CD4-positive, alpha-beta T cell treated with Interferon gamma for 1 hour (primary cell): ENCODE data around the gene BMAL1.

Experiments used
- DNase-seq: peaks from one replicate; pipeline ENCODE4 v3.0.0-alpha.2; 2020

The BMAL1 gene

GRCh38 chr11:13294178-13294577 lies 16.6 kb downstream of the BMAL1 start:
- DNase-seq = no peak

DNA sequence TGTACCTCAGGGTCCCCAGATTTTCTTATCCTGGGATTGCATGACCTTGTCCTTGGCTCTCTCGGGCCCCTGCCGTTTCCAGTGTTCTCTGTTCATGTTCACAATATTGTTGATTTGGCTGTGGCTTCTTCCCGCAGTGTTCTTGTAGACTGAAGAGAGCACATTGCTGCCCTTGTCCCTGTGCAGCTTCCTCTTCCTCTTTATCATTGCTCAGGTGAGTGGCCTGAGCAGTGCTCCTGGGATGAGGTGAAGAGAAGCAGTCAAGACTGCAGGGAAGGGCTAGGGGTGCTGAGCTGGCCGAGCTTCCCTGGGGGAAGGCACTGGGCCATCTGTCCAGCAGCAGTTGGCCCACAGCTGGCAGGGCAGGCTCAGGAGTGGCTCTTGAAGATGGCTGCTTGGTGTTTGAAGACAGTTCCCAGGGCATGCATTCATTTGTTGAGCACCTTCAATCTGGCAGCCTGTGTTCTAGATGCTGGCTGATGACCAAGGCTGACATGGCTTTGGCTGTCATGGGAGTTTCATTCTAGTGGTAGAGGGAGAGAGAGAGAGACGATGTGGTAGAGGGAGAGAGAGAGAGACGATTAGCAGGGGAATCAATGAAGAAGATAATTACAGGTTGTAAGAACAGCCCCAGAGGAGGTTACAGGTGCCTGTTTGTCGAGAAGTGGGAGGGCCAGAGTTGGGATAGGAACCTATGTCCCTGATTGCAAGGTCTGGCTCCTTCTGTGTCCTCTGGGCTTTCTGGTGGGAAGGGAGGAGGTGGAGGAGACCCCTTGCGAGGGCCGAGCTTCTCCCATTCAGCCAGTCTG lies 17.4 kb downstream of the BMAL1 start:
- DNase-seq = no peak

DNA sequence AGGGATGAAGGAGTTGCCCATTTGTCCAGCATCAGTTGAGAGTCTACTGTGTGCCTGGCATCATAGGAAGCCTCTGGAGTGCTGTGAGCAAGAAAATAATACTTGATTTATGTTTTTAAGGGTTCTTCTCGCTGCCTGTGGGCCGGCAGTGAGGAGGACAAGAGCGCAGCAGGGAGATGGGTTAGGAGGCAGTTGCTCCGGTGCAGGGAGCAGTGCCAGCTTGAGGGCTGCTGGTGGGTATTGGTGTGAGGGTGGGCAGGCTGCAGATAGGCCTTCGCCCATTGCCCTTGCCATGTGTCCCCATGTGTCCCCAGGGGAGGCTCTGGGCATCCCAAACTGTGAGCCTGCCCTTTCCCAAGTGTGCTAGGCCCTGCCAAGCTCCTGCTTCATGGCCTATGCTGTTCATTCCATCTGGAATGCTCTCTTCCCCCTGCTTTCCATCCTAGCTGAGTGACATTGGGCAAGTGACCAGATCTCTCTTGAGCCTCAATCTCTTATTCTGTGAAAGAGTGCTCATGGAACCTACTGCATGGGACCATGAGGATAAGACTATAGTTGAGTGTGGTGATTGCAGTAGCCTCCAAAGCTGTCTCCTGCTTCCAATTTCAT lies 19.8 kb downstream of the BMAL1 start:
- no peak for DNase-seq

DNA sequence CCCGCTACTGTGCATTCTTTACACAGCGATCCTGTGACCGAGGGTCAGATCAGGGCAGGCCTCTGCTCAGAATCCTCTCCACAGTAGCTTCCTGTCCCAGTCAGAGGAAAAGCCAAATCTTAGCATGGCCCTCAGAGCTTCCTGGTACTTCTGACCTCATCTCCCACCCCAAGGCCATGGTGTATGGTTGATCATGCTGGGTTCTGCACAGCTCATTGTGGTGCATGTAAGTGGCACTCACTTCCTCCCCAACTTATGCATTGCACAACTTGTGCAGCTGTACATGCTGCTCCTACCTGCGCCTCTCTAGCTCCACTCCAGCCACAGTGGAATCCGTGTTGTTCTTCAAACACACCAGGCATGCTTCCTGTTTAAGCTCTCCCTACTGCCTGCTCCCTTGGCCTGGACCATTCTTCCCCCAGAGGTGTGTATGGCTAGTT lies 20.3 kb downstream of the BMAL1 start:
- no peak for DNase-seq

- DNase-seq = no peak
Observed at GRCh38 chr11:13298765-13299164, 21.2 kb downstream of the BMAL1 start.

- no peak for DNase-seq
Observed at GRCh38 chr11:13301522-13301921, 23.9 kb downstream of the BMAL1 start.

DNA sequence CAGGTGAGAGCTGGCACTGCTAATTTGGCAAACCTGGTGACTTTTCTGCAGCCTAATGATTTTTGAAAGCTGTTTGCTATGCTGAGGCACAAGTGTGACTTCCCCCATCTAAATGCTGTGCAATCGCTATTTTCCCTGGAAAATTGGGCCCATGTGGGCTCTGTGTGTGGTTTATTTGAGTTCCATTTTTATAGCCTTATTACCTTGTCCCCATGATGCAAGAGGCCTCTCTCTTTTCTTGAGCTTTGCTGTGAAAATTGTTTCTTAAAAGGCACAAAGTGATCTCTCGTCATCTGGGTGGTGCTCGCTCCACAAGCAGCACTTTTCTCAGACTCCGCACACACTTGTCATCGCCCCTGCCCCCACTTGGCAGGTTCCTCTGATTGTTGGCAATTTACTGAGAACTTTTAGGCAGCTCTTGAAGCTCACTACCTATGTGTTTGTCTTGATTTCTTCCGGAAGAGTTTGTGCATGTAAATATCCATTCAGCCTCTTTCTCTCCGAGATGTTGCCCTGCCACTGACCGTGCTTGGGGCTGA lies 24.9 kb downstream of the BMAL1 start:
- DNase-seq = no peak

- peak; percentile 29 for DNase-seq
Observed at GRCh38 chr11:13303668-13304649, 26.4 kb downstream of the BMAL1 start.

- DNase-seq = no peak
Observed at GRCh38 chr11:13304655-13305335, 27.2 kb downstream of the BMAL1 start.

DNA sequence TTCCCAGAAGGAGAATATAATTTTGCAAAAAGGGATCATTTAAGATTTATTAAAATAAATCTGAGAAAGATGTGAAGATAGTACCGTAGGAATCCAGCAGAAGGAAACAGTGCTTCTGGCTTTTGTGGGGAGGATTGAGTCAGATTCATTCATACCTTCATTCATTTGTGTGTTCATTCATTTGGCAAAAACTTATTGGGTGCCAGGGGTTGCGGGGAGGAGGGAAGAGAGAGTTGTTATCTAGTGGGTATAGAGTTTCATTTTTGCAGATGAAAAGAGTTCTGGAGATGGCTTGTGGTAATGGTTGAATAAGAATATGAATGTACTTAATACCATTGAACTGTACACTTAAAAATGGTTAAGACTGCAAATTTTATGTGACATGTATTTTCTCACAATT lies 31.1 kb downstream of the BMAL1 start:
- no peak for DNase-seq

DNA sequence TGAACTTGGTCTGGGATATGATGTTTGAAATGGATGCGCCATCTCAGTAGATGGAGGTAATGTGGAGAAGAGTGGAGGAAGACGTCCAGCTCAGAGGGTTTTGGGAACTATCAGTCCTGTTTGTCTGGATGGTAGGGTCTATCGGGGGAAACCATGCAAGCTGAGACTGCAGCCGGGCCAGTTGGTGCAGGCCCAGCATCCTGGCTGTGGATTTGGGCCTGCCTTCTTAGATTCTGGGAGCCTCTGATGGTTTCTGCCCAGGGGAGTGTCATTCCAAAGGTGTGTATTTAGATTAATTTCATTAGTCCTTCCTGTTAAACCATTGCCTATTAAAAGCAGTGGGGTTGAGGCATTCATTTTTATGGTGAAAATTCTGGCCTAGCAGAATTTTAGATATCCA lies 31.6 kb downstream of the BMAL1 start:
- DNase-seq = no peak

DNA sequence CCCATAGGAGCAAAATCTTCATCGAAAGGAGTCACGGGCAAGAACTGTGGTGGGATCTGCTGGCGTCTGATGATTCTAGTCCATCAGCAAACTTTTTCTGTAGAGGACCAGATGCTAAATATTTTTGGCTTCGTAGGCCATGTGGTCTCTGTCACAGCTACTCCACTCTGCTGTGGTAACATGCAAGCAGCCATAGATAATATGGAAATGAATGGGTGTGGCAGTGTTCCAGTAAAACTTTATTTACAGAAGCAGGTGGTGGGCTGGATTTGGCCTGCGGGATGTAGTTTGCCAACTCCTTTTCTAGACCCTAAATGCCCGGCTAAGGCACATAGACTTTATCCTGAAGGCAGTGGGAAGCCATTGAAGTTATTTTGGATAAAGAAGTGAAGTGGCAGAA lies 32.9 kb downstream of the BMAL1 start:
- no peak for DNase-seq

DNA sequence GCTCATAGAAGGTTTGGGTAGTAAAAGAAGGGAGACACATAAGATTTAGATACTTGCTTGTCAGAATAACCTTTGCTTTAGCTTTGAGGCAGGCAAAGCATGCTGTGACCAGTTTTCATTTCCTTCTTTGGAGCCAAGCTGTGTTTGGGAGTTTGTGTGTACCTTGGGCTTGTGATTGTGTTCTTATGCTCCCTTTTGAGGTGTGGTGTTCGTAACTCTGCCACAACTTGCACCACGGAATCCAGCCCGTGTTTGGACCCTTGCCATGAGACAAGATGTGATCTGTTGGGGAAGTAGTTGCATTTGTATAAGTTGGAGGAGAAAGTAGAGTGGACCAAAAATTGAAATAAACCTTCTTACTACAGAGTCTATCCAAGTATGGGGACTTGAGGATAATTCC lies 34.0 kb downstream of the BMAL1 start:
- DNase-seq = no peak

- DNase-seq = no peak
Observed at GRCh38 chr11:13313005-13313819, 35.6 kb downstream of the BMAL1 start.

- DNase-seq = no peak
Observed at GRCh38 chr11:13314676-13315394, 37.2 kb downstream of the BMAL1 start.

DNA sequence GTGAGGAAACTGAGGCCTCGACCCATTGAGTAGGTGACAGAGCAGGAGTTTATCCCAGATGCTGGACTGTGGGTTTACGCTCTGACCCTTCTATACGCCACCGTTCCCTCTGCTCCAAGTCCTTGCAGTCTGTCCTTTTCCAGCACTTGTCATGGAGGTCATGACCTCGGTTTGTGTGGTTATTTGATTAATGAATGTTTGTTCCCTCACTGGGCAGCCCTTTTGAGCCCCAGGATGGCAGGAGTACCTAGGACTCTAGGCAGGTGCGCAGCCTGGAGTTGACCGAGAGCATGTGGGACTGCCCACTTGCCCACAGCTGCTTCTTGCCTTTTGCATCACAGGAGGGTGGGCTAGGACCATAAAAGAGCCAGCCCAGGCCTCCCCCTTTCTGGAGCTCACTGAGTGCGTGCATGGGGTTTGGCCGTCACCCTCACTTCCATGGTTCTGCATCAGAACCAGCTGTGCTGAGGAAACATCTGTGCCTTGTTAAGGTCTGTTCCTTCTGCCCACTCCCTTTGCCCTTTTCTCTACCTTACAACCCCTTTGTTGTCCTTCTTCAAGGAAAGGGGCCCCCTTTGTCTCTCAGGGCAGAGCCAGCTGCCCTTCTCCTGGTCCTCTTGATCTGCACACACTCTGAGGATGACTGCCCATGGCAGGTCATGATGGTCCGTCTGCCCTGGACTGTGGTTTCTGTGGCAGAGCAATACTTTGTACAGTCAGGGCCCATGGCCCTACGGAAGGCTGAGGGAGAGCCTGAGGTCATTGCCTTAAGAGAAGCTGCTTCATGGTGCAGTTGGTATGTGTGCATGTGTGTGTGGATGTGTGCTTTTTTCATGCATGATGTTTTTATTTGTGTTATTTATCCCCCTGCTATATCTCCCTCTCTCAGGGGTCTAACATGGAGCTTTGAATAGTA lies 38.2 kb downstream of the BMAL1 start:
- no peak for DNase-seq

- no peak for DNase-seq
Observed at GRCh38 chr11:13316528-13316961, 39.0 kb downstream of the BMAL1 start.

DNA sequence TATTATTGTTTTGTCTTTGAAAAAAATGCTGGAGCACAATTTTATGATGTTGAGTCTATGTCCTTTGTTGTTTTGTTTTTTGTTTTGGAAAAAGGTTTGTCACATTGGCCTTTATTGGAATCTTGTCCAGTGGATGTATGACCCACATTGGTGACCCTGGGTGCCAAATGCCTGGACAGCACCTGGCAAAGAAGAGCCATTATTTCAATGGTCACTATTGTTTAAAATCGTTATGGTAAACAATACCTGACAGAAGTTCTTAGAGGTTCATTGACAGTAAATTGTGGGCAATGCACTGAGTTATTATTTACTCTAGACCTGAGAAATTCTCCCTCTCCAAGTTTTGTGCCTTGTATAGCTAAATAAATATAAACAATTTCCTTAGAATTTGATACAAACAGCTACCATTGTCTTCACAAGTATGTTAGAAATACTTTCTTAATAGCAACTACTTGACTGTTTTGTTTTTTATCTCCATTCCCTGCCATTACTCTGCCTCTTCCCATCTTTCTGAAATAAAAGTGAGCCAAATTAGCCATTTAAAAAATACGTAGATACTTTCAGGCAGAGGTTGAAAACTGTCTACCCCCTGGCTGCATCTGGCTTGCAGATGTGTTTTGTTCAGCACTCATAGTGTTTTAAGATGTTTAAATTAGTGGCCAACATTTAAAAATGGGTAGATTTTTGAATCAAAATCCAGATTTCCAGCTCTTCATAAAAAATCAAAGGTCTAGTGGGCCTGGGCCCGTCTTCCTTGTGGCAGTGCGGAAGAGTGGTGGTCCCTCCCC lies 39.9 kb downstream of the BMAL1 start:
- DNase-seq = no peak
